SIG-M5 treated with dmso at 0.1 percent for 504 hours (cell line): ENCODE results near the gene DHRS3.
A peak's percentile ranks its signal among the peaks of the same experiment; 100 is the strongest.

Experiments used
- DNase-seq: peaks from one replicate; lab custom pipeline; 2025; ENCODE audit not compliant: unreplicated experiment; lab: John Stamatoyannopoulos, UW

Gene DHRS3

DNA sequence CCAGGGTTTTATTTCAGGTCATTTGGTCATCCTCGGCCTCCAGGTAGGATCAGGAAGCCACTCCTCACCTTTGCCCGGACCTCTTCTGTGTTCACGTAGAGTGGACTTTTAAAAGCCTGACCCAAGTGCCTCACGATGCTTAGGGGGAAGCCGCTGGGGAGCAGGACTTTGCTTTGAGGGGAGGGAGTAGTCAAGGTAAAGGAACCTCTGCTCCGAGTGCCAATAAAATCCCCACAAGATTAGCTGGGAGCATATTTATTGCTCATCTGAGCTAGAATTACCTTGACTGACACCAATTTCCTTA is 603 bp upstream of the DHRS3 start:
- no peak for DNase-seq

DNA sequence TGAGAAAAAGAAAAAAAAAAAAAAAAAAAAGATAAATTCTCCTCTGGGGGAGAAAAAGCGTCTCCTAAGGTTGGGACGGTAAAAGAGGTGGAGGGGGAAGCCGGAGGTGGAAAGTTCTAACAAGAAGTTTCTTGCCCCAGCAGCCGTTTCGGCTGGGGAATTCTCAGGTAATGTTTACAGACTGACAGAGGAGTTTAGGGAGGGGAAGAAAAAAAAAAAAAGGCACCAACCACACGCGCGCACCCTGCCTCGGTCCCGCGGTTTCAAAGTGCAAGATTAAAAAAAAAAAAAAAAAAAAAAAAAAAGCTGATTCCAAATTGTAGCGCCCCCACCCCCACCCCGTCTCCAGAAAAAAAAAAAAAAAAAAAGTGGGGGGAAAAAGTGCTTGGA is 504 bp downstream of the DHRS3 start:
- no peak for DNase-seq

DNA sequence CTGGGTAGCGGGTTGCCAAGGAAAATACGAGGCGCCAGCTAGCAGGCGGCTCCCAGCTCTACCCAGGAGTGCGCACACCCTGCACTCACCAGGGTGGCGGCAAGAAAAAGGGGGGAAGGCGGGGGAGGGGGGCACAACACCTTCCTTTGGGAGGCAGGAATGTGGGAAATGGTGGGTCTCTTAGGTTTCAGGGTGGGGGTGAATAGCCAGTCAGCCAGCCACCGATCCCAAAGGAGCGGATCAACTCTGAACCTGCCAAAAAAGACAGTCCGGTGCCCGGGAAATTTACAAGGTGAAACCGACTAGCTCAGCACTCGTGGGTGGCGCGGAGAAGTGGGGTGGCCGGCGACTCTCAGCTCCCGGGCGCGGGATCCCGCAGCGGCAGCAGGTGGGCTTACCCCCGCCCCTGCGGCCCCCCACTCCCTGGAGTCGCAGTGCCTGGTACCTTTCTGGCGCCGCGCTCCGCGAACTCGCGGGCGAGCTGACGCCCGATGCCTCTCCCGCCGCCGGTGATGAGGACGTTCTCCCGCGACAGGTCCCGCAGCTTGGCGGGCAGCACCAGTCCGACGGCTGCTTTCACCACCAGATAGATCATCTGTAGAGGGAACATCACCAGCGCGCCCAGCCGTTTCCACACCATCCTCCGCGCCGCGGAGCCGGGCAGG is 1.2 kb downstream of the DHRS3 start:
- no peak for DNase-seq

DNA sequence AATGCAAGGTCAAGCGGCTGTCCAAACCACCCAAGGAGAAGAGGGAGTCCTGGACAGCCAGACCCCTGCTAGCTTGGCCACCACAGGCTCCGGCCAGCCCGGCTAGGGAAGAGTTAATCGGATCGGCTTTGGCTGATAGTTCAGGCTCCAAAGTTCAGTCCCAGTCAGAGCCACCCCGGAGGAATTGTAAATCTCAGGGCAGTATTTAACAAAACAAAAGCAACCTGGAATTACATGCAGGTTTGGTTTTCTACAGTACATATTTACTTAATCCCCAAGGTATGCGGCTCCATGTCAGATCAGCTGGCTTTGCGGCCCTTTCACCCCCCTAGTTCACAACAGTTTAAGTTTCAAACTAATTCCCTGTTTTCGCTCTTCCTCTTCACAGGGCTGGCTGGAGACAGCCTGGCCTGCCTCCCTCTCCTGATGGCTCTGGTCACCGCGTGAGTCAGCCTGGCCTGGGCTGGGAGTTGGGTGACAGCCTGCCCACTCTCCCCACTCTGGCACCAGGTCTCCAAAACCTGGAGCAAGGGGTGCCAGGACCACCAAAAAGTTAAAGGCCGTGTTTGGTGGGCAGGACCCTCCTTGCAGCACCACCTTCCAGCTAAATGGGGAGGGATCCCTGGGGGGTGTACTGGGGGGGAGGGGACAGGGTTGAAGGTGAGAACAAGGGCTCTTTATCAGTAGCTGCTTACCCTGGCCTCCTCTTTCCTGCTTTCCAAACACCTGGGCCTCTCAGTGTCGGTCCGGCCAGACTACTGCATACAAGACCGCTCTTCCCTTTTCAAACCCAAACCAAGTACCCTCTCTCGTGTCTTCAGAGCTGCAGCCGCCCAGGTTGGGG is 1.9 kb downstream of the DHRS3 start:
- DNase-seq = peak; percentile 58

DNA sequence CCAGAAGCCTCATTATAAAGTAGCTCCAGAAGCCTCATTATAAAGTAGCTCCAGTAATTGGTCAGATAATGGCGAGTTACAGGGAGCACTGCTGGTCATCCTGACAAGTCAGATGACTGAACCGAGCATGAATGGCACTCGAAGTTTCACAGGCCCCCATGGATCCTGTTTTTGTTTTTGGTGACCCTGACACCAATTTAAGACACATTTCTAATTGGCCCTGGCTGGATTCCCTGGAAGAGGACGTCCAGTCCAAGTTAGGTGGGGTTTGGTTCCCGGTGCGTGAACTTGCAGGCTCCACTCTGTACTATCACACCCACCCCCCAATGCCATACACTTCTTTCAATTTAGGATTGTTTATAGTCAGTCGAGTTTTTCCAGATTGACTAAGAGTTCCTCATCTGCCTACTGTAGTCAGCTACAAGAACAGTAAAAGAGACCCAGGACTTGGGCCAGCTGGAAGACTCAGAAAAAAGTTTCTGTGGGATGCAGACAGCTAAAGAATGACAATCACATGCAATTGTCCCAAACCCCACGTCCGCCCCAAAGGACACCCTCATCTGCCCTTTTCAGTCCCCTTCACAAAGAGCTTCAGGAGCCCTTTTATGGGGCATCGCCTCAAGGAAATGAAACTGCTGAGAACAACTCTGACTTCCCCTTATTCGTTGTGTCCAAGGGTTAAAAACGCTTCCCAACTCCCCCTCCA is 2.7 kb downstream of the DHRS3 start:
- DNase-seq = peak; percentile 49

DNA sequence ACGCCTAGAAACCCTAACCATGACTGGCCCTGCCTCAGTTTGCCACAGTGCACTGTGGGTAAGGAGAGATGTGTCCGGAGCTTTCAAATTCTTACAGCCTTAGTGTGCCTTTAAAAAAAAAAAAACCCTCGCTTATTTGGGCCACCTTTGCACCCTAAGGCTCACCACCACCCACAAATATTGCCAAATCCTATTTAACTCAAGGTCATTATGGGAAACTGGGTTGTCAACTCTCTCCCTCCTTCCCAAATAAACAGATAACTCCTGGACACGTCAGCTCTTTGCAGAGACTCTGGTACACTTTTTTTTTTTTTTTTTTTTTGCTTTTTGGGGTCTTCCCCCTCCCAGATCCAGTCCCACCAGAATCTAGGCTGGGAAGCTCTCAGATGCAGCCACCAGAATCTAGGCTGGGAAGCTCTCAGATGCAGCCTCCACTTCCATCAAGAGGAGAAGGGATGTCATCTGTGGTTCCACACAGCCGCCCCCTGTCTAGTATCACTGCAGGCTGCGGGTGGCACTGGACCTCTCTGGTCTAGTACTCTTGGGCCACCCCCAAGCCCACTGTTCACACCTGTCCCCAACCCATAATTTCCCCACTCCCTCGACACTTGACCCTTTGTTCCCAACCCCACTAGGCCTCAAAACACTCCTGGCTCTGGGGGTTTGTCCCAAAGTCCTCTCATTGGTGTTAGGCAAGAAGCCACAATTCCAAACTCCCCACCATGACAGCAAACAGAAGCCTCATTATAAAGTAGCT is 3.4 kb downstream of the DHRS3 start:
- no peak for DNase-seq

DNA sequence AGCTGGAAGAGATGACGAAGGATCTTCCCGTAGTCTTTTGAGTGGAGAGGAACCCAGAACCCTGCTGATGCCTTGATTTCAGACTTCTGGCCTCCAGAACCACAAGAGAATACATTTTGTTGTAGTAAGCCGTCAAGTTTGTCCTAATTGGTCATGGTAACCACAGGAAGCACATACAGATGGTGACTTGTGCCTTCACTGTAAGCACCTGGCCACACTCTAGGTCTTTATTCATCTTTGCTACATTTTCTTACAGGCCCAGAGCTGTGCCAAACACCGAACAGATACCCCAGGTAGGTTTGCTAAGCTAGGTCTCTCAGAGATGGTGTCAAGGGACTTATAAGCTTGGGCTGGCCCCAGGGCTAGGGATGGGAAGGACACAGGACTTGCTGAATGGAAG is 4.8 kb downstream of the DHRS3 start:
- DNase-seq = no peak

DNA sequence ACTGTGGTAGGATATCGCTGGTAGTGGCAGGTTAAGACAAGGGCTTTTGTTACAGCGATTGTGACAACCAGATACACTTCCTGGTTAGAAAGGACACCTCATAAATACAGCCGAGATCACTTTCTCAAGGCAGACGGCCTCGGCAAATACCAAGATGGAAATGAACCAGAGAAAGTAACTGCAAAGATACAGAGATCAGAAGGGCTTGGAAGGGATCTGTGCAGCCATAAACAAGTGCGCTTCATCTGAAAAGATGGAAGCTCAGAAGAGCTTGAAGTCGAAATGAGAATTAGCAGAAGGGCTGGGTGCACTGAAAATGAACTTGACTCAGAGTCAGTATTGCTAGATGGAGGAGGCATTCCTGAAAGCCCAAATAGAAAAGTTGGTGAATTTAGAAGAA is 7.1 kb downstream of the DHRS3 start:
- no peak for DNase-seq

DNA sequence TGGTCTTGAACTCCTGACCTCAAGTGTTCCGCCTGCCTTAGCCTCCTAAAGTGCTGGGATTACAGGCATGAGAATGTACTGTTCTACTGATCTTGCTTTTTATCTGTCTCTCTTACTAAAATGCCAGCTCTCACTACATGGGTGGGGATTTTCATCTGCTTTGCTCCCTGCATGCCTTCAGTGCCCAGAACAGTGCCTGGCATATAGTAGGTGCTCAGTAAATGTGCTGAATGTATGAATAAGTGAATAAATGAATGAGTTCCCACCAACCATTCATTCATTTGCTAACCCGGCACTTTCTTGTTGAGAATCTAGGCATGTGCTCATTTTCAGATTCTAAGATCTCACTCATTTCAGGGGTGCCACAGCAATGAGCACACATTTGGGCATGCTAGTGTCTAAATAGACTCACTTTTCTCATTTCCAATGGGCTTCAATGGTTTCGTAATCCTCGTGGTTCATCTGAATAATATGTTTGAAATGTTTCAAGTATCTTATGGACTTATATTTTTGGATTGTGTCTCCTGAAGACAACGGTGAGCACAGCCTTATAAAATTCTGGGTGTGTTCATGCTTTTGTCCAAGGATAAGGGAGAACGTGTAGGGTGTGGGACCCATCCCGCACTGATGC is 7.6 kb downstream of the DHRS3 start:
- DNase-seq = no peak

DNA sequence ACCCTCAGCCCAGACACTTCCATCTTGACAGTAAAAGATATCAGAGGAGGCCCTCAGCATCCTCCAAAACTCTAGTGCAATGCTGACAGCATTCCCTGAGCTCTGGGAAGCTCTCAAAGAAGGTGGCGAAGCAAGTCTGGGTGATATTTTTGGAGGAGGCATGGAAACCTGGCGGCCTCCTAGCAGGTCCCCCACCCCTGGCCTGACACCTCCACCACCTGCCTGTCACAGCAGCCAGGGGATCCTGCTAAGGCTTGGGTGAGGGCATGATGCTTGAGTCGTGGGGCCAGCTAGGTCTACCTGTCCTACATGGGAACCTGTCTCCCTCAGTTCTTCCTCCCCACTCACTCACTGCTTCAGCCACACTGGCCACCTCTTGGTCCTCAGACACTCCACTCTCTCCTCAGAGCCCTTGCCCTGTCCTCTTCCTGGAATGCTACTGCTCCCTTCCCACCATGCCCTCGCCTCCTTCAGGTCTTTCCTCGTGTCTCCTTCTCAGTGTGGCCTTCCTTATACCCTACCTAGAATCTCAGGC is 8.5 kb downstream of the DHRS3 start:
- DNase-seq = no peak

DNA sequence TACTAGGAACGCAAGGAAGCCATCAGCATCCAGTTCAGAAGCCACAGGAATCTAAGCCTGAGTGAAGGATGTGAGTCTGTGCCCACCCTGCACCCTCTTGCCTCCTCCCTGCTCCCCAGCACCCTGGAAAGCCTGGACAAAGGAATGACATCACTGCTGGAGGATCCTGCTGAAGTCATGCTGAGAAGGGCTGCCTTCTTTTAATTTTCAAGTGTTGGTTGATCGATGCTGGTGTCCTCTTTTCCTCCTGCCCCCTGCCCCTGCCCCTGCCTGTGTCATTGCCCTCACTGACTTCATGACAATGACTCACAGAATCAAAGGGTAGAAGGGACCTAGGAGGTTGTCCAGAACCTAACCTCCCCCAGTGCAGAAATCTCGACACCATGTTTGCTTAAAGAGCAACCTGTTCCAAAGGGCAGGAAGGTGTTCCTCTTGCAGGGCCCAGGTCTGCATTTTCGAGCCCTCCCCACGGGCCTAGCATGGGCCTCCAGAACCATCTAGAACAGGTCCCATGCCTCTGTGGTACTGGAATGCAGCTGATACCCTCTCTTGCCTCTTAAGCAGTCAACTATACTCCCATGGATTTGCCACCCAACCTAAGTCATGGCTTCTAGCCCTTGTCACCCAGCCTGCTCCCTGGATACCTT is 9.6 kb downstream of the DHRS3 start:
- no peak for DNase-seq

DNA sequence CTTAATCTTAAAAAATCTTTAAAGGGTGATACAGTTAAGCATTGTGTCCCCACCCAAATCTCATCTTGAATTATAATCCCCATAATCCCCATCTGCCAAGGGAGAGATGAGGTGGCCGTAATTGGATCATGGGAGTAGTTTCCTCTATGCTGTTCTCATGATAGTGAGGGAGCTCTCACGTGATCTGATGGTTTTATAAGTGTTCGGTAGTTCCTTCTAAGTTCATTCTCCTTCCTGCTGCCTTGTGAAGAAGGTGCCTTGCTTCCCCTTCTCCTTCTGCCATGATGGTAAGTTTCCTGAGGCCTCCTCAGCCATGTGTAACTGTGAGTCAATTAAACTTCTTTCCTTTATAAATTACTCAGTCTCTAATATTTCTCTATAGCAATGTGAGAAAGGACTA is 10.7 kb downstream of the DHRS3 start:
- DNase-seq = no peak

DNA sequence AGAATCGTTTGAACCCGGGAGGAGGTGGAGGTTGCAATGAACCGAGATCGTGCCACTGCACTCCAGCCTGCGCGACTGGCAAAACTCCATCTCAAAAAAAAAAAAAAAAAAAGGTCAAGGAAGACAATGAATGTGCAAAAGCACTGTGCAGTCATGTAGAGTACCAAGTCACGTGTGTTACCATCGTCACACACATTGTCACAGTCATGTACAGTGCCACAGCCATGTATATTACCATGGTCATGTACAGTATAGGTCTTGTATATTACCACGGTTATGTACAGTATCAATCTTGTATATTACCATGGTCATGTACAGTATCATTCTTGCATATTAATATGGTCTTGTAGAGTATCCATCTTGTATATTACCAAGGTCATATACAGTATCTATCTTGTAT is 13.0 kb downstream of the DHRS3 start:
- DNase-seq = no peak

DNA sequence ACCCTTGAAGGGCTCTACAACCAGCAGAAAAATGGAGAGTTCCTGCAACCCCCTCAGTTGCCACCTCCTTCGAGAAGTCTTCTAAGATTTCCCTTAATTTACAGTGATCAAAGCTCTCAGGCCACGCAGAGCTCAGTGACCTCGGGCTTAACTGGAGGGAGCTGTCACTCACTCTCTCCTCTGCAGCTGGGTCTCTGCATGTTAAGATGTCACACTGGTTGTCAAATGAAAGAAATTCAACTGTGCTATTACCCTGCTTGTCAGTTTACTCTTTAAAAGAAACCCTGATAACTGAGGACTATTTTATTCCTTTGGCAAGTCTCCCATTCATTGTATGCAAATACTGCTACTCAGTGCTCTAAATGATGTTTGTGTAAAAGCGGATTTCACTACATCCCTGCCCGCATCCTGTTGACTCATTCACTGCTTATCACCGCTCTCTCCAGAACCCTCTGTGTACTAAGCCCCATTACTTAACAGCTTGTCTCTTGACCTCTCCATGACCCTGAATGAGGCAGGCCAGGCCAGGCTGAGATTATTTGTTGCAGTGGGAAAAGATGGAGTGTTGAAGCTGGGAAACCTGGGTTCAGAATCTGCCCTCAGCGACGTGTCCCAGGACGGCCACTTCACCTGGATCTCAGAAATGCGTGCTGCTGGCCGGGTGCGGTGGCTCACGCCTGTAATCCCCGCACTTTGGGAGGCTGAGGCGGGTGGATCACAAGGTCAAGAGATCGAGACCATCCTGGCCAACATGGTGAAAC is 13.7 kb downstream of the DHRS3 start:
- DNase-seq = peak; percentile 97

DNA sequence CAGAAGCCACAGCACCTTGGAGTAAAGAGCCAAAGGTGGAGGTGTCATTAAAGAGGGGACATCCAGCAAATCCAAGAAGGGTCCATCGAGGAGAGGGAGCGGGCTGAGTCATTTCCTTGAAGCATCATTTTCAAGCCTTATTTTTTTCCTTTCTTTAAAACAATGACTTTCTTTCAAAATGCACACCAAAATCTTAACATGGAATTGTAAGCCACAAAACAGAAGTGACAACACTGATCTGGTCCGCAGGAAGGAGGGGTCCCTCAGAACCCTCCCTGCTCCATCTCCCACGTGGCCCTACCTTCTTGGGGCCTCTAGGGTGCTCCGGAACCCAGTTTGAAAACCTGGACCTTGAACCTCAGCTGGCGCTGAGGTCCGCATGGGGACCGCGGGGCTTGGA is 14.8 kb downstream of the DHRS3 start:
- no peak for DNase-seq

DNA sequence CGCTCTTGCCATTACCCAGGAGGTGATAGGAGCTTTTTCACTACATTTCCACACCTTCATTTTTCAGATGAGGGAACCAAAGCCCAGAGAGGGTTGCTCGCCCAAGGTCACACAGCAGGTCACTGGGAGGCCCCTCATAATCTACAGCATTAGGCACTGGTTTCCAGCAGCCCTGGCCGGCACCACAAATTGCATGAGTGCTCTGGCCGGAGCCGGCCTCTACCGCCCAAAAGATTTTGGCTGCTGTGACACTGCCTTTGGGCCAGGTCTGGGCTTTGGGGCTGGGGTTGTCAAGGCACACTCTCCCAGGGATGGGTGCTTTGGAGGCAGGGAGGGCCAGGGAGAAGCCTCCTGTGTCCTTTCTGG is 15.4 kb downstream of the DHRS3 start:
- DNase-seq = no peak

DNA sequence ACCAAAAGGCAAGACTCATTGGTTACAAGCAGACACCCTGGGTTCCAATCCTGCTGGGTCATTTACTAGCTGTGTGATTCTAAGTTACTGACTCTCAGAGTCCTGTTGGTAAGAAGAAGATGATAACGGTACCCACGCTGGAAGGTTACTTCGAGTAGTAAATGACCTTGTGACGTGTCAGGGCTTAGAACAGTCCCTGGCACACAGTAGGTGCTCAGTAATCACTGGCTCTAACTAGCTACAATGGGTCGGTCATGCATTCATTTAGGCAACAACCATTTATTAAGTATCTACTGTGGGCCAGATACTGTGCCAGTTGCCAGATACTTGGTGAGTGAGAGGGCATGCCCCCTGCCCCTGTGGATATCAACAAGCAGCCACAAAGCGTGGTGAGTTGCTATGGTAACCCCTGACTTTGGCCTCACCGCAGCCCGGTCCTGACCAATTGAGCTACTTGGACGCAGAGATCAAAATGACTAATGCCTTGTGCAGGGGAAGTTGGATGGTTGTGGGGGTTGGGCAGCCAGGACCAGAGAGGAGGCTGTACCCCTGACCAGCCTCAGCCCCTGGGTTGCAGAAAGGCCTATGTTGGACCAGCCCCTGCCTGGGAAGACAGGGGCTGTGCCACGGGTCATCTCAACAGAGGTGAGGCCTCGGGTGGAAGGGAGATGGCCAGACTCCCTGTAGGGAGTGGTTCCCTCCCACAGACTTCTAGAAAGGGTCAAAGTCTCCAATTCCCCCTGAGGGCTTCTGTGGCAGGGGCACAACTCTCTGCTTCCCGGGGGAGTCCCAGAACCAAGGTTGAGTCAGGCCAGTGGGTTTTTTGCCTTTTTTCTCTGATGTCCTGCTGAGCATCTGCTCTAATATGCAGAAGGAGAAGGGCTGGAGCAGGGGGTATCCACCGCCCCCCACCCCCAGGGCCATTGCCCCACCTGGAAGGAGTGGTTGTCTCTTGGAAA is 16.0 kb downstream of the DHRS3 start:
- no peak for DNase-seq

DNA sequence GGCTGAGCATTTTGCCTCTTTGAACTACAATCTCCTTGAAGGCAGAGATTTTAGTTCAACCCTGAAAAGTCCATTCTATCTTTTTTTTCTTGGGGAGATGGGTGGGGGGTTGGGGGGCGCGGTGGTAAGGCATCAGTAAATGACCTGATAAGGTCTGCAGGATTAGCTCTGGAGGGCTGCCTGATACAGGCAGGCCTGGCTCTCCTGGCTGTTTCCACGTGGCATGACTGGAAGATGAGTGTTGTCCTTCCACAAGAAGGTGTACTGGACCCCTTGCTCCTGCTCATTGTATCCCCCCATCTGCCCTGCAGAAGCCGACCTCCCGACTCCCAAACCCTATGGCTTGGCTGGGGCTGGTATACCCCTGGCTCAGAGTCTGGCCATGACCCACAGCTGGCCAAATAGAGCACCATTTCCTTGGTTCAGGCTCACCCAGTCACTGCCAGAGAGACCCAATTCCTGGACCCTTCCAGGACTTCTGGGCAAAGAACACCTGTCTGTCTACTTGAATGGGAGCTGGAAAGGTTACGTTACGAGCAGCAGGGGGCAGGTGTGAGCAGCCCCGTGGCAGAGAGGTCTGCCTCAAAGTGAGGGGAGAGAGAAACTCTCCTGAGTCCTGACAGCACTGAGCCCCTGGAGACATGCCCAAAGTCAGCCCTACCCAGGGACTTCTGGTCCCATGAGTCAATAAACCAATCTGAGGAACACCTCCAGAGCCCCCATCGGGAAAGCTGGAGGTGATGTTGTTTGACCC is 17.0 kb downstream of the DHRS3 start:
- peak; percentile 36 for DNase-seq
